ENCODE data around the gene EFEMP2. TPM values are rescaled to one million over a fixed set of nuclear protein-coding genes. Genes with fewer than 3 reads are reported as not detected.
"Not testable (repeated sequence)": the region's sequence is repeated elsewhere in the genome, so short reads cannot be mapped to it uniquely, and the experiment has no call there.

The EFEMP2 gene
- total RNA-seq, 2 experiments from 2014 or later: 15.3 to 20.0 TPM

GRCh38 chr11:65897020-65897471, 24.4 kb upstream of the EFEMP2 start:
- no peak for ATAC-seq (ENCODE audit: low read depth)
- peaks cover 2% of the 10 kb centered on the region for H3K27me3 Mint-ChIP-seq
- H3K36me3 Mint-ChIP-seq: peaks cover 2% of the 10 kb centered on the region
- no peak overlapping the region for H3K4me3 Mint-ChIP-seq
- DNase-seq: no peak
- peaks cover 38% of the 10 kb centered on the region for H3K4me1 Mint-ChIP-seq
- POLR2A ChIA-PET: interaction anchor here (0.7 to 10.9 kb wide), 3 partner anchors 7 to 186 kb away, joined by 3 to 170 read pairs (median 108); partner anchors contain the start of genes CCDC85B and FIBP
- no peaks in the 10 kb centered on the region for H3K9me3 Mint-ChIP-seq
- peak overlapping the region; percentile 23 for H3K27ac Mint-ChIP-seq

- Mint-ChIP-seq H3K27ac (peak overlapping the region; percentile 62), H3K36me3 (peaks cover 2% of the 10 kb centered on the region), H3K4me3 (no peak overlapping the region), H3K9me3 (no peaks in the 10 kb centered on the region), H3K27me3 (no peaks in the 10 kb centered on the region), H3K4me1 (peaks cover 38% of the 10 kb centered on the region)
- ATAC-seq (ENCODE audit: low read depth): no peak
- no peak for DNase-seq
- POLR2A ChIA-PET: interaction anchor here (1.4 to 10.9 kb wide), 3 partner anchors 7 to 32 kb away, joined by 3 to 170 read pairs (median 108); partner anchors contain the start of genes CCDC85B, EFEMP2 and FIBP
Measured at GRCh38 chr11:65896034-65896999, 23.7 kb upstream of the EFEMP2 start.

- no peaks in the 10 kb centered on the region for H3K9me3 Mint-ChIP-seq
- peaks cover 2% of the 10 kb centered on the region for H3K36me3 Mint-ChIP-seq
- H3K4me1 Mint-ChIP-seq: peaks cover 33% of the 10 kb centered on the region
- H3K27ac Mint-ChIP-seq: peak overlapping the region; percentile 52
- ATAC-seq (ENCODE audit: low read depth) (no peak), DNase-seq (no peak)
- peak overlapping the region; percentile 29 for H3K4me3 Mint-ChIP-seq
- H3K27me3 Mint-ChIP-seq: no peaks in the 10 kb centered on the region
- POLR2A ChIA-PET: interaction anchor here (1.4 to 12.3 kb wide), 3 partner anchors 24 to 35 kb away, joined by 3 to 304 read pairs (median 170); partner anchors contain the start of genes CFL1, EFEMP2 and MUS81
Measured at GRCh38 chr11:65895482-65895981, 22.9 kb upstream of the EFEMP2 start.

GRCh38 chr11:65894034-65894591, 21.5 kb upstream of the EFEMP2 start:
- peak overlapping the region; percentile 88 for H3K4me3 Mint-ChIP-seq
- H3K36me3 Mint-ChIP-seq: peaks cover 2% of the 10 kb centered on the region
- DNase-seq (peak; percentile 69), ATAC-seq (ENCODE audit: low read depth) (no peak)
- POLR2A ChIA-PET: interaction anchor here (0.6 to 12.3 kb wide), 13 partner anchors 9 to 701 kb away, joined by 3 to 304 read pairs (median 5); partner anchors contain the start of genes C11orf68, CFL1, CTSW and MUS81
- peaks cover 43% of the 10 kb centered on the region for H3K4me1 Mint-ChIP-seq
- no peaks in the 10 kb centered on the region for H3K9me3 Mint-ChIP-seq
- peak overlapping the region; percentile 95 for H3K27ac Mint-ChIP-seq
- H3K27me3 Mint-ChIP-seq: no peaks in the 10 kb centered on the region

- peaks cover 44% of the 10 kb centered on the region for H3K4me1 Mint-ChIP-seq
- ATAC-seq (ENCODE audit: low read depth) (no peak), DNase-seq (peak; percentile 45)
- peak overlapping the region; percentile 88 for H3K4me3 Mint-ChIP-seq
- no peaks in the 10 kb centered on the region for H3K27me3 Mint-ChIP-seq
- no peaks in the 10 kb centered on the region for H3K9me3 Mint-ChIP-seq
- peak overlapping the region; percentile 95 for H3K27ac Mint-ChIP-seq
- H3K36me3 Mint-ChIP-seq: peaks cover 4% of the 10 kb centered on the region
- POLR2A ChIA-PET: interaction anchor here (0.9 to 12.3 kb wide), 6 partner anchors 7 to 66 kb away, joined by 3 to 304 read pairs (median 86); partner anchors contain the start of genes C11orf68, CFL1, CTSW and FOSL1
Measured at GRCh38 chr11:65892661-65893317, 20.2 kb upstream of the EFEMP2 start.

- Mint-ChIP-seq H3K4me1 (peaks cover 47% of the 10 kb centered on the region), H3K27ac (peak overlapping the region; percentile 95), H3K4me3 (peak overlapping the region; percentile 88)
- H3K9me3 Mint-ChIP-seq; ATAC-seq (ENCODE audit: low read depth); H3K36me3 Mint-ChIP-seq; H3K27me3 Mint-ChIP-seq: not testable (repeated sequence)
- POLR2A ChIA-PET: interaction anchor here (3.3 to 12.3 kb wide), 6 partner anchors 8 to 69 kb away, joined by 26 to 304 read pairs (median 86); partner anchors contain the start of genes C11orf68, CFL1, CTSW and FOSL1
- peak; percentile 51 for DNase-seq
Measured at GRCh38 chr11:65892137-65892540, 19.5 kb upstream of the EFEMP2 start.

- Mint-ChIP-seq H3K9me3 (no peaks in the 10 kb centered on the region), H3K36me3 (peaks cover 7% of the 10 kb centered on the region), H3K27ac (peak overlapping the region; percentile 95), H3K4me3 (peak overlapping the region; percentile 88), H3K4me1 (peaks cover 49% of the 10 kb centered on the region), H3K27me3 (no peaks in the 10 kb centered on the region)
- ATAC-seq (ENCODE audit: low read depth) (no peak), DNase-seq (peak; percentile 66)
- POLR2A ChIA-PET: interaction anchor here (0.6 to 12.3 kb wide), 34 partner anchors 9 to 320 kb away, joined by 3 to 304 read pairs (median 7); partner anchors contain the start of genes AP5B1, BANF1, C11orf68 and CFL1
Measured at GRCh38 chr11:65891219-65892136, 18.9 kb upstream of the EFEMP2 start.

GRCh38 chr11:65890324-65891218, 18.0 kb upstream of the EFEMP2 start, which contains the start of gene CCDC85B:
TSS of gene CCDC85B (plus strand) at chr11:65890673. CDS start at chr11:65890784, 111 bp downstream.
- POLR2A ChIA-PET: interaction anchor here (0.6 to 12.3 kb wide), 44 partner anchors 9 to 1595 kb away, joined by 3 to 304 read pairs (median 6); partner anchors contain the start of genes AP5B1, BANF1, C11orf68 and CFL1
- Mint-ChIP-seq H3K27me3 (no peaks in the 10 kb centered on the region), H3K36me3 (peaks cover 7% of the 10 kb centered on the region), H3K4me1 (peaks cover 43% of the 10 kb centered on the region), H3K9me3 (no peaks in the 10 kb centered on the region), H3K4me3 (peak within 1 kb of the TSS; percentile 88), H3K27ac (peak within 1 kb of the TSS; percentile 99)
- DNase-seq: peak; percentile 99
- peak; percentile 68 for ATAC-seq (ENCODE audit: low read depth)

- Mint-ChIP-seq H3K4me1 (peaks cover 46% of the 10 kb centered on the region), H3K36me3 (peaks cover 10% of the 10 kb centered on the region), H3K9me3 (no peaks in the 10 kb centered on the region), H3K27me3 (no peaks in the 10 kb centered on the region), H3K27ac (peak within 1 kb of the TSS; percentile 99), H3K4me3 (peak within 1 kb of the TSS; percentile 88)
- peak; percentile 56 for ATAC-seq (ENCODE audit: low read depth)
- POLR2A ChIA-PET: interaction anchor here (0.6 to 12.3 kb wide), 25 partner anchors 9 to 192 kb away, joined by 3 to 304 read pairs (median 6); partner anchors contain the start of genes AP5B1, BANF1, C11orf68 and CFL1
- DNase-seq: peak; percentile 96
Measured at GRCh38 chr11:65888163-65888814, 15.7 kb upstream of the EFEMP2 start, which contains the start of gene FIBP. TSS of gene FIBP (minus strand) at chr11:65888471. CDS start at chr11:65888418, 53 bp downstream.

GRCh38 chr11:65887723-65888162, 15.1 kb upstream of the EFEMP2 start:
- DNase-seq (no peak), ATAC-seq (ENCODE audit: low read depth) (no peak)
- Mint-ChIP-seq H3K36me3 (peaks cover 10% of the 10 kb centered on the region), H3K4me3 (peak overlapping the region; percentile 88), H3K27ac (peak overlapping the region; percentile 99), H3K9me3 (no peaks in the 10 kb centered on the region), H3K27me3 (no peaks in the 10 kb centered on the region), H3K4me1 (peaks cover 44% of the 10 kb centered on the region)
- POLR2A ChIA-PET: interaction anchor here (0.8 to 12.3 kb wide), 20 partner anchors 8 to 176 kb away, joined by 3 to 304 read pairs (median 17); partner anchors contain the start of genes AP5B1, BANF1, C11orf68 and CFL1

Measured in activated naive CD8-positive, alpha-beta T cell treated with anti-CD3 and anti-CD28 coated beads, Interleukin-2, amount 10 ng/mL, durations not matched to agents 7 days and 5 days (primary cell).